Measurements from ENCODE around the gene PYGO2. TPM values are rescaled to one million over a fixed set of nuclear protein-coding genes. Genes with fewer than 3 reads are reported as not detected.
"Not testable (repeated sequence)": the region's sequence is repeated elsewhere in the genome, so short reads cannot be mapped to it uniquely, and the experiment has no call there.

Gene PYGO2
- total RNA-seq, 1 experiment from 2014 or later, result 33.2 TPM

- CTCF ChIA-PET, result no interaction called here
- Histone ChIP-seq H2AFZ (no peak overlapping the region), H4K20me1 (ENCODE audit: insufficient read depth) (no peaks in the 10 kb centered on the region), H3K4me2 (no peak overlapping the region), H3K9me3 (ENCODE audit: insufficient read depth, low read depth) (no peaks in the 10 kb centered on the region), H3K36me3 (ENCODE audit: low read depth) (no peaks in the 10 kb centered on the region), H3K9me2 (ENCODE audit: insufficient read depth) (no peaks in the 10 kb centered on the region), H3K27me3 (ENCODE audit: insufficient read depth, low read depth) (no peaks in the 10 kb centered on the region), H3K79me2 (ENCODE audit: low read depth) (peaks cover 14% of the 10 kb centered on the region), H3K4me1 (replicated peaks; ENCODE audit: insufficient read depth) (peaks cover 25% of the 10 kb centered on the region), H3F3A (ENCODE audit: insufficient read depth, low read depth) (peaks cover 40% of the 10 kb centered on the region), H3K27ac (no peak overlapping the region), H3K4me3 (no peak overlapping the region)
- no peak for DNase-seq
- POLR2A ChIA-PET (ENCODE audit: unreplicated experiment), result no interaction called here
- BruUV-seq (replicated peaks), result no TSS peak
- TF ChIP-seq EZH2 (IDR thresholded peaks at IDR 0.05; ENCODE audit: low read depth), result no peak
- TF ChIP-seq, protein P1, sequence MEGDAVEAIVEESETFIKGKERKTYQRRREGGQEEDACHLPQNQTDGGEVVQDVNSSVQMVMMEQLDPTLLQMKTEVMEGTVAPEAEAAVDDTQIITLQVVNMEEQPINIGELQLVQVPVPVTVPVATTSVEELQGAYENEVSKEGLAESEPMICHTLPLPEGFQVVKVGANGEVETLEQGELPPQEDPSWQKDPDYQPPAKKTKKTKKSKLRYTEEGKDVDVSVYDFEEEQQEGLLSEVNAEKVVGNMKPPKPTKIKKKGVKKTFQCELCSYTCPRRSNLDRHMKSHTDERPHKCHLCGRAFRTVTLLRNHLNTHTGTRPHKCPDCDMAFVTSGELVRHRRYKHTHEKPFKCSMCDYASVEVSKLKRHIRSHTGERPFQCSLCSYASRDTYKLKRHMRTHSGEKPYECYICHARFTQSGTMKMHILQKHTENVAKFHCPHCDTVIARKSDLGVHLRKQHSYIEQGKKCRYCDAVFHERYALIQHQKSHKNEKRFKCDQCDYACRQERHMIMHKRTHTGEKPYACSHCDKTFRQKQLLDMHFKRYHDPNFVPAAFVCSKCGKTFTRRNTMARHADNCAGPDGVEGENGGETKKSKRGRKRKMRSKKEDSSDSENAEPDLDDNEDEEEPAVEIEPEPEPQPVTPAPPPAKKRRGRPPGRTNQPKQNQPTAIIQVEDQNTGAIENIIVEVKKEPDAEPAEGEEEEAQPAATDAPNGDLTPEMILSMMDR (conservative IDR thresholded peaks at IDR 0.05), result no peak
- intact Hi-C loops (cut with micrococcal nuclease; ENCODE audit: unreplicated experiment), result no loop called here
Measured at GRCh38 chr1:154998201-154998780, 36.7 kb upstream of the PYGO2 start.

DNA sequence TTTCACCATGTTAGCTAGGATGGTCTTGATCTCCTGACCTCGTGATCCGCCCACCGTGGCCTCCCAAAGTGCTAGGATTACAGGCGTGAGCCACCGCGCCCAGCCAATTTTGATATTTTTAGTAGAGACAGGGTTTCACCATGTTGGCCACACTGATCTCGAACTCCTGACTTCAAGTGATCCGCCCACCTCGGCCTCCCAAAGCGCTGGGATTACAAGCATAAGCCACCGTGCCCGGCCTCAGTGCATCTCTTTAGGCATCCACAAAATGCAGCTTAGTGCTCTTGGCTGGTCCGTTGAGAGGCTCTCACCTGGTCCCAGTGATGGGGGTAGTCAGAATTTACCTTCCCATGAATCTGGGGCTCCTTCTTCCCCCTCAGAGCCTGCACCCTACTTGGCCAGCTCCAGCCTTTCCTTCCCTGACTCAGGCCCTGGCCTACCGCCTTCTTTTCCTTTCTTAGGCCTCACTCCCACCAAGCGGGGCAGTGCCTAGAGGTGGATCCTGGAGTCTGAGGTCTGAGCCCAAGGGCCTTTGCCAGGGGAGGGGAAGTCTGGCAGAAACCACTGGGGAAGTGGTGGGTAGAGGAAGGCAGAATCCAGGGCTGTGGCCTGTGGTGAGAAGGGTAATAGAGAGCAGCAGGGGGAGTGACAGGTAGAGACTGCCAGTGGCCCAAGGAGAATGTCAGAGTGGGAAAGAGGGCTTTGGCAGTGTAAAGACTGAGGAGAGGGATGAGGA is 35.6 kb upstream of the PYGO2 start:
- Histone ChIP-seq H4K20me1 (ENCODE audit: insufficient read depth) (no peaks in the 10 kb centered on the region), H3K27ac (no peak overlapping the region), H3K9me3 (ENCODE audit: insufficient read depth, low read depth) (no peaks in the 10 kb centered on the region), H3K9me2 (ENCODE audit: insufficient read depth) (no peaks in the 10 kb centered on the region), H2AFZ (no peak overlapping the region), H3K79me2 (ENCODE audit: low read depth) (peaks cover 7% of the 10 kb centered on the region; the same call in 1 of the 2 replicates), H3F3A (ENCODE audit: insufficient read depth, low read depth) (peaks cover 49% of the 10 kb centered on the region), H3K27me3 (ENCODE audit: insufficient read depth, low read depth) (no peaks in the 10 kb centered on the region), H3K4me1 (replicated peaks; ENCODE audit: insufficient read depth) (peaks cover 28% of the 10 kb centered on the region), H3K36me3 (ENCODE audit: low read depth) (no peaks in the 10 kb centered on the region), H3K4me2 (no peak overlapping the region), H3K4me3 (no peak overlapping the region)
- no peak for DNase-seq
- ChIA-PET POLR2A (ENCODE audit: unreplicated experiment) (interaction anchor here (0.6 to 0.7 kb wide), 2 partner anchors 25 to 66 kb away, joined by 6 read pairs; partner anchors contain the start of gene EFNA4), CTCF (interaction anchor here (0.7 kb wide), 1 partner anchor 10 kb away, joined by 7 read pairs; no protein-coding TSS in a partner anchor)
- TF ChIP-seq, protein P1 (conservative IDR thresholded peaks at IDR 0.05), result no peak
- TF ChIP-seq EZH2 (IDR thresholded peaks at IDR 0.05; ENCODE audit: low read depth), result no peak
- BruUV-seq (replicated peaks), result no TSS peak
- intact Hi-C loops (cut with micrococcal nuclease; ENCODE audit: unreplicated experiment), result no loop called here

DNA sequence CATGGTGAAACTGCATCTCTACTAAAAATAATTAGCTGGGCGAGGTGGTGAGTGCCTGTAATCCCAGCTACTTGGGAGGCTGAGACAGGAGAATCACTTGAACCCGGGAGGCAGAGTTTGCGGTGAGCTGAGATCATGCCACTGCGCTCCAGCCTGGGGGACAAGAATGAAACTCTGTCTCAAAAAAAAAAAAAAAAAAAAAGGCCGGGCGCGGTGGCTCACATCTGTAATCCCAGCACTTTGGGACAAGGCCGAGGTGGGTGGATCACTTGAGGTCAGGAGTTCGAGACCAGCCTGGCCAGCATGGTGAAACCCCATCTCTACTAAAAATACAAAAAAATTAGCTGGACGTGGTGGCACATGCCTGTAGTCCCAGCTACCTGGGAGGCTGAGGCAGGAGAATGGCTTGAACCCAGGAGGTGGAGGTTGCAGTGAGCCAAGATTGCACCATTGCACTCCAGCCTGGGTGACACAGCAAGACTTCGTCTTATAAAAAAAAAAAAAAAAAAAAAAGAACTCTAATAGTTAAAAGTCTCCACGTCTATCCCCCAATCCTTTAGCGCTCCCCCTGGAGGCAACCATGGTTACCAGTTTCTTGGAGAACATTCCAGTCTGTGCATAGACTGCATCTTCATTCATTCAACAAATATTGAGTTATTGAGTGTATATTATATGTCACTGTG is 33.9 kb upstream of the PYGO2 start:
- H3K4me3 ChIP-seq; H3K4me2 ChIP-seq; H4K20me1 ChIP-seq (ENCODE audit: insufficient read depth); H3K36me3 ChIP-seq (ENCODE audit: low read depth); BruUV-seq (replicated peaks); H3K9me2 ChIP-seq (ENCODE audit: insufficient read depth); H3K9me3 ChIP-seq (ENCODE audit: insufficient read depth, low read depth); intact Hi-C loops (cut with micrococcal nuclease; ENCODE audit: unreplicated experiment); H3K27me3 ChIP-seq (ENCODE audit: insufficient read depth, low read depth); H3K79me2 ChIP-seq (ENCODE audit: low read depth); H2AFZ ChIP-seq: not testable (repeated sequence)
- TF ChIP-seq, protein P1 (conservative IDR thresholded peaks at IDR 0.05), result peak; percentile 48; the same call in 1 of the 2 replicates
- peaks cover 28% of the 10 kb centered on the region for H3K4me1 ChIP-seq (replicated peaks; ENCODE audit: insufficient read depth)
- DNase-seq, result peak; percentile 60 to 77
- ChIA-PET POLR2A (ENCODE audit: unreplicated experiment) (interaction anchor here (0.7 kb wide), 2 partner anchors 16 to 22 kb away, joined by 3 to 8 read pairs; no protein-coding TSS in a partner anchor), CTCF (interaction anchor here (0.6 to 0.7 kb wide), 3 partner anchors 19 to 87 kb away, joined by 4 to 7 read pairs (median 6); no protein-coding TSS in a partner anchor)
- H3K27ac ChIP-seq, result peak overlapping the region; percentile 30; the same call in 1 of the 2 replicates
- peaks cover 46% of the 10 kb centered on the region for H3F3A ChIP-seq (ENCODE audit: insufficient read depth, low read depth)

Data from PC-9 (cell line).